Neuronal stem cell (in vitro differentiated cells): ENCODE measurements around the gene PRR7.

Experiments used
- DNase-seq: peaks from one replicate; pipeline ENCODE4 v3.0.0-alpha.2; 2013; ENCODE audit warnings: low spot score
- H2AFZ ChIP-seq: one replicate; pipeline ENCODE4 v1.6.1; 2013; ENCODE audit warnings: mild to moderate bottlenecking, low read length, inconsistent platforms
- H2AK5ac ChIP-seq: 2 replicates; pipeline ENCODE4 v1.6.1; 2013; ENCODE audit warnings: low read depth, mild to moderate bottlenecking, inconsistent platforms, low read length, moderate library complexity, mixed read lengths
- H2BK120ac ChIP-seq: 2 replicates; pipeline ENCODE4 v1.6.1; 2013; ENCODE audit warnings: low read depth, mild to moderate bottlenecking, inconsistent platforms, low read length, moderate library complexity, mixed read lengths
- H2BK12ac ChIP-seq: one replicate; pipeline ENCODE4 v1.6.1; 2013; ENCODE audit warnings: low read length, inconsistent platforms
- H2BK15ac ChIP-seq: 2 replicates; pipeline ENCODE4 v1.6.1; 2013; ENCODE audit warnings: mild to moderate bottlenecking, low read length, inconsistent platforms, mixed read lengths
- H2BK5ac ChIP-seq: one replicate; pipeline ENCODE4 v1.6.1; 2013; ENCODE audit warnings: inconsistent platforms, mild to moderate bottlenecking, low read length, moderate library complexity
- H3K14ac ChIP-seq: one replicate; pipeline ENCODE4 v1.6.1; 2013; ENCODE audit warnings: low read length, inconsistent platforms
- H3K18ac ChIP-seq: 2 replicates; pipeline ENCODE4 v1.6.1; 2013; ENCODE audit warnings: low read length, inconsistent platforms
- H3K23ac ChIP-seq: 2 replicates; pipeline ENCODE4 v1.6.1; 2013; ENCODE audit warnings: low read depth, mild to moderate bottlenecking, mixed read lengths, low read length, inconsistent platforms; ENCODE audit not compliant: poor library complexity
- H3K27ac ChIP-seq: replicated peaks from 3 replicates; pipeline ENCODE4 v1.5.1; 2013; ENCODE audit warnings: low read length, inconsistent platforms
- H3K27me3 ChIP-seq, 3 experiments: 2 replicates each; pipeline ENCODE4 v1.6.1; 2013; ENCODE audit warnings: low read length in 3 of 3, mild to moderate bottlenecking in 2 of 3, inconsistent platforms in 1 of 3, low read depth in 1 of 3, mixed read lengths in 1 of 3, moderate library complexity in 1 of 3; ENCODE audit not compliant: control insufficient read depth in 3 of 3, insufficient read depth in 3 of 3
- H3K36me3 ChIP-seq, 2 donors: replicated peaks in 1 of 2; 2 replicates each; pipeline ENCODE4 v1.6.1; 2013; ENCODE audit warnings: low read length in 2 of 2; ENCODE audit not compliant: control insufficient read depth in 2 of 2, insufficient read depth in 2 of 2
- H3K4ac ChIP-seq: 2 replicates; pipeline ENCODE4 v1.6.1; 2013; ENCODE audit warnings: inconsistent platforms, mild to moderate bottlenecking, low read length, moderate library complexity
- H3K4me1 ChIP-seq, 2 donors: 1 replicate in 1 of 2; 2 replicates in 1 of 2; pipeline ENCODE4 v1.6.1; 2013; ENCODE audit warnings: low read length in 2 of 2, low read depth in 1 of 2; ENCODE audit not compliant: control insufficient read depth in 2 of 2, insufficient read depth in 1 of 2
- H3K4me2 ChIP-seq: one replicate; pipeline ENCODE4 v1.6.1; 2013; ENCODE audit warnings: mild to moderate bottlenecking, low read length, inconsistent platforms; ENCODE audit not compliant: insufficient read depth, poor library complexity, severe bottlenecking
- H3K4me3 ChIP-seq, 2 donors: 2 replicates each; pipeline ENCODE4 v1.5.1; 2013; ENCODE audit warnings: low read length in 2 of 2, mild to moderate bottlenecking in 2 of 2, inconsistent platforms in 1 of 2, moderate library complexity in 1 of 2
- H3K79me1 ChIP-seq: one replicate; pipeline ENCODE4 v1.6.1; 2013; ENCODE audit warnings: low read depth, mild to moderate bottlenecking, inconsistent platforms, low read length, moderate library complexity
- H3K9ac ChIP-seq: one replicate; pipeline ENCODE4 v1.6.1; 2013; ENCODE audit warnings: mild to moderate bottlenecking, low read depth, low read length, inconsistent platforms; ENCODE audit not compliant: poor library complexity
- H3K9me3 ChIP-seq, 2 donors: replicated peaks in 1 of 2; 2 replicates each; pipeline versions ENCODE3 to v1.6.1; 2013; ENCODE audit warnings: low read length in 2 of 2, mild to moderate bottlenecking in 2 of 2, inconsistent platforms in 1 of 2, low read depth in 1 of 2, mixed read lengths in 1 of 2, moderate library complexity in 1 of 2; ENCODE audit not compliant: control insufficient read depth in 2 of 2, insufficient read depth in 1 of 2
- H4K8ac ChIP-seq: one replicate; pipeline ENCODE4 v1.6.1; 2013; ENCODE audit warnings: low read depth, mild to moderate bottlenecking, inconsistent platforms, low read length, moderate library complexity
- H4K91ac ChIP-seq: one replicate; pipeline ENCODE4 v1.6.1; 2013; ENCODE audit warnings: low read length, low read depth, mild to moderate bottlenecking, inconsistent platforms; ENCODE audit not compliant: poor library complexity
- WGBS, 2 donors: extraction: QIAGEN DNeasy Blood & Tissue Kit; methylation state at CpG; one replicate each; pipeline ENCODE4 v1.1.7; 2013; ENCODE audit warnings: missing lambda C conversion rate in 2 of 2, mixed read lengths in 1 of 2; ENCODE audit not compliant: insufficient read length in 2 of 2, insufficient replicate concordance in 1 of 2; ENCODE audit errors: extremely low coverage in 2 of 2; 5-methylcytosine and 5-hydroxymethylcytosine counted together

PRR7 gene

GRCh38 chr5:177490992-177491391 is 44.4 kb downstream of the PRR7 start:
- no peaks in the 10 kb centered on the region for H3K9me3 ChIP-seq
- H3K36me3 ChIP-seq = peaks cover 62 to 93% of the 10 kb centered on the region in 2 donors
- H3K27ac ChIP-seq = no peak overlapping the region
- H4K8ac ChIP-seq = no peak overlapping the region
- no peak overlapping the region for H3K4ac ChIP-seq
- peak overlapping the region; percentile 88 for H2BK5ac ChIP-seq
- no CpG with 5 or more reads among the region's 16 CpGs for WGBS, 2 donors
- H2BK15ac ChIP-seq = no peak overlapping the region
- H3K9ac ChIP-seq = peak overlapping the region; percentile 65
- H4K91ac ChIP-seq = no peak overlapping the region
- H3K4me3 ChIP-seq = no peak overlapping the region
- H3K79me1 ChIP-seq = peaks cover 26% of the 10 kb centered on the region
- no peak overlapping the region for H2AFZ ChIP-seq
- no peak overlapping the region for H2BK120ac ChIP-seq
- DNase-seq = no peak
- H3K14ac ChIP-seq = peak overlapping the region; percentile 47
- no peak overlapping the region for H3K4me2 ChIP-seq
- H3K4me1 ChIP-seq = peaks cover 15 to 26% of the 10 kb centered on the region in 2 donors
- peak overlapping the region; percentile 78 for H3K18ac ChIP-seq
- H3K23ac ChIP-seq = peak overlapping the region; percentile 49
- H2BK12ac ChIP-seq = peak overlapping the region; percentile 26
- H3K27me3 ChIP-seq = no peaks in the 10 kb centered on the region
- H2AK5ac ChIP-seq = peak overlapping the region; percentile 40

GRCh38 chr5:177491429-177491945 is 44.9 kb downstream of the PRR7 start:
- Histone ChIP-seq H3K36me3 (peaks cover 59 to 92% of the 10 kb centered on the region in 2 donors), H3K23ac (peak overlapping the region; percentile 12), H3K79me1 (peaks cover 26% of the 10 kb centered on the region), H2BK120ac (no peak overlapping the region), H3K27me3 (no peaks in the 10 kb centered on the region), H2AFZ (no peak overlapping the region), H2BK5ac (peak overlapping the region; percentile 88), H3K9ac (no peak overlapping the region), H3K4me2 (no peak overlapping the region), H3K4ac (no peak overlapping the region), H3K4me1 (peaks cover 19 to 28% of the 10 kb centered on the region in 2 donors), H4K91ac (no peak overlapping the region), H2AK5ac (peak overlapping the region; percentile 73), H4K8ac (no peak overlapping the region), H2BK15ac (no peak overlapping the region), H3K18ac (peak overlapping the region; percentile 78), H3K27ac (no peak overlapping the region), H2BK12ac (no peak overlapping the region), H3K9me3 (no peaks in the 10 kb centered on the region), H3K14ac (no peak overlapping the region), H3K4me3 (no peak overlapping the region)
- peak; percentile 79 for DNase-seq
- no CpG with 5 or more reads among the region's 43 CpGs for WGBS, 2 donors

GRCh38 chr5:177491983-177492746 is 45.6 kb downstream of the PRR7 start:
- peak overlapping the region; percentile 85 for H2BK5ac ChIP-seq
- peak overlapping the region; percentile 26 for H3K27ac ChIP-seq
- H3K36me3 ChIP-seq = peaks cover 57 to 87% of the 10 kb centered on the region in 2 donors

GRCh38 chr5:177492841-177493240 is 46.2 kb downstream of the PRR7 start:
- no peak overlapping the region for H2BK12ac ChIP-seq
- no peak overlapping the region for H2BK120ac ChIP-seq
- no peak overlapping the region for H3K18ac ChIP-seq
- H3K79me1 ChIP-seq = peaks cover 26% of the 10 kb centered on the region
- H3K4me1 ChIP-seq = peaks cover 20 to 28% of the 10 kb centered on the region in 2 donors
- H3K27me3 ChIP-seq = no peaks in the 10 kb centered on the region
- no peak overlapping the region for H3K27ac ChIP-seq
- H3K36me3 ChIP-seq = peaks cover 50 to 80% of the 10 kb centered on the region in 2 donors
- H3K4me2 ChIP-seq = no peak overlapping the region
- H4K8ac ChIP-seq = no peak overlapping the region
- no CpG with 5 or more reads among the region's 7 CpGs for WGBS, 2 donors
- H3K23ac ChIP-seq = no peak overlapping the region
- H4K91ac ChIP-seq = no peak overlapping the region
- no peak overlapping the region for H3K4ac ChIP-seq
- no peak overlapping the region for H3K14ac ChIP-seq
- DNase-seq = no peak
- H2BK15ac ChIP-seq = no peak overlapping the region
- H2BK5ac ChIP-seq = peak overlapping the region; percentile 85
- H3K9ac ChIP-seq = no peak overlapping the region
- H3K9me3 ChIP-seq = no peaks in the 10 kb centered on the region
- H2AFZ ChIP-seq = no peak overlapping the region
- no peak overlapping the region for H3K4me3 ChIP-seq
- no peak overlapping the region for H2AK5ac ChIP-seq

More at GRCh38 chr5:177491983-177492746, 45.6 kb downstream of the PRR7 start:
- no peaks in the 10 kb centered on the region for H3K9me3 ChIP-seq
- DNase-seq = no peak
- no peak overlapping the region for H4K91ac ChIP-seq
- H2AFZ ChIP-seq = no peak overlapping the region
- H3K4me3 ChIP-seq = no peak overlapping the region
- no CpG with 5 or more reads among the region's 54 CpGs for WGBS, 2 donors
- H3K27me3 ChIP-seq = no peaks in the 10 kb centered on the region
- no peak overlapping the region for H3K9ac ChIP-seq
- peak overlapping the region; percentile 57 for H3K23ac ChIP-seq
- H3K4ac ChIP-seq = no peak overlapping the region
- peak overlapping the region; percentile 23 for H3K18ac ChIP-seq
- peaks cover 19 to 28% of the 10 kb centered on the region in 2 donors for H3K4me1 ChIP-seq
- H2BK15ac ChIP-seq = no peak overlapping the region
- H2BK12ac ChIP-seq = no peak overlapping the region
- H4K8ac ChIP-seq = no peak overlapping the region
- H2BK120ac ChIP-seq = no peak overlapping the region
- H2AK5ac ChIP-seq = peak overlapping the region; percentile 73
- H3K79me1 ChIP-seq = peaks cover 26% of the 10 kb centered on the region
- no peak overlapping the region for H3K14ac ChIP-seq
- no peak overlapping the region for H3K4me2 ChIP-seq
